ENCODE results near the gene ATG5. TPM values are rescaled to one million over a fixed set of nuclear protein-coding genes. Genes with fewer than 3 reads are reported as not detected.

ATG5 gene
- polyA plus RNA-seq, 1 donor from 2014 or later: 45.5 TPM

GRCh38 chr6:106177786-106178185 is 147.8 kb downstream of the ATG5 start:
- Histone ChIP-seq H3K36me3 (ENCODE audit: insufficient read depth, low read length) (no peaks in the 10 kb centered on the region), H3K9me2 (ENCODE audit: insufficient read depth, low read length) (no peaks in the 10 kb centered on the region), H3K4me3 (ENCODE audit: low read length) (no peak overlapping the region), H3K9me3 (ENCODE audit: low read length) (no peaks in the 10 kb centered on the region), H3K27me3 (ENCODE audit: insufficient read depth, low read depth, low read length) (no peaks in the 10 kb centered on the region), H4K20me1 (ENCODE audit: insufficient read depth) (no peaks in the 10 kb centered on the region), H2AFZ (ENCODE audit: low read depth, low read length) (no peak overlapping the region), H3K27ac (ENCODE audit: low read length) (no peak overlapping the region), H3F3A (ENCODE audit: insufficient read depth, low read length, poor library complexity, severe bottlenecking) (no peaks in the 10 kb centered on the region), H3K9ac (ENCODE audit: low read length) (no peak overlapping the region), H3K79me2 (replicated peaks; ENCODE audit: insufficient read depth, low read length) (no peaks in the 10 kb centered on the region), H3K4me2 (ENCODE audit: low read length) (no peak overlapping the region)
- TF ChIP-seq REST (IDR thresholded peaks at IDR 0.05; ENCODE audit: borderline replicate concordance): no peak
- no peak for TF ChIP-seq POLR2AphosphoS5 (IDR thresholded peaks at IDR 0.05)
- TF ChIP-seq RAD21 (conservative IDR thresholded peaks at IDR 0.05): no peak
- TF ChIP-seq EZH2 (IDR thresholded peaks at IDR 0.05; ENCODE audit: borderline replicate concordance, insufficient read depth, low read length, poor library complexity, severe bottlenecking): no peak
- TF ChIP-seq SMC3 (conservative IDR thresholded peaks at IDR 0.05; ENCODE audit: poor library complexity): no peak
- no peak for TF ChIP-seq MXI1 (conservative IDR thresholded peaks at IDR 0.05; ENCODE audit: poor library complexity, severe bottlenecking)
- TF ChIP-seq EP300 (conservative IDR thresholded peaks at IDR 0.05; ENCODE audit: poor library complexity, severe bottlenecking): no peak
- no peak for TF ChIP-seq CTCF (IDR thresholded peaks at IDR 0.05; ENCODE audit: poor library complexity, severe bottlenecking)
- no peak for TF ChIP-seq TAF1 (IDR thresholded peaks at IDR 0.05; ENCODE audit: low read depth)

GRCh38 chr6:106173124-106173879 is 152.3 kb downstream of the ATG5 start:
- TF ChIP-seq REST (IDR thresholded peaks at IDR 0.05; ENCODE audit: borderline replicate concordance): no peak
- TF ChIP-seq MXI1 (conservative IDR thresholded peaks at IDR 0.05; ENCODE audit: poor library complexity, severe bottlenecking): no peak
- TF ChIP-seq CTCF (IDR thresholded peaks at IDR 0.05; ENCODE audit: poor library complexity, severe bottlenecking): no peak
- no peak for TF ChIP-seq RAD21 (conservative IDR thresholded peaks at IDR 0.05)
- TF ChIP-seq SMC3 (conservative IDR thresholded peaks at IDR 0.05; ENCODE audit: poor library complexity): no peak
- TF ChIP-seq EZH2 (IDR thresholded peaks at IDR 0.05; ENCODE audit: borderline replicate concordance, insufficient read depth, low read length, poor library complexity, severe bottlenecking): no peak
- TF ChIP-seq TAF1 (IDR thresholded peaks at IDR 0.05; ENCODE audit: low read depth): no peak
- no peak for TF ChIP-seq EP300 (conservative IDR thresholded peaks at IDR 0.05; ENCODE audit: poor library complexity, severe bottlenecking)
- no peak for TF ChIP-seq POLR2AphosphoS5 (IDR thresholded peaks at IDR 0.05)
- no peak overlapping the region for H3K9ac ChIP-seq (ENCODE audit: low read length)
- no peaks in the 10 kb centered on the region for H3K36me3 ChIP-seq (ENCODE audit: insufficient read depth, low read length)

More at GRCh38 chr6:106173124-106173879, 152.3 kb downstream of the ATG5 start:
- Histone ChIP-seq H2AFZ (ENCODE audit: low read depth, low read length) (no peak overlapping the region), H3K27ac (ENCODE audit: low read length) (no peak overlapping the region), H3K79me2 (replicated peaks; ENCODE audit: insufficient read depth, low read length) (no peaks in the 10 kb centered on the region), H3K27me3 (ENCODE audit: insufficient read depth, low read depth, low read length) (no peaks in the 10 kb centered on the region), H3K4me3 (ENCODE audit: low read length) (no peak overlapping the region), H3F3A (ENCODE audit: insufficient read depth, low read length, poor library complexity, severe bottlenecking) (no peaks in the 10 kb centered on the region), H4K20me1 (ENCODE audit: insufficient read depth) (no peaks in the 10 kb centered on the region), H3K4me2 (ENCODE audit: low read length) (no peak overlapping the region), H3K9me3 (ENCODE audit: low read length) (no peaks in the 10 kb centered on the region), H3K9me2 (ENCODE audit: insufficient read depth, low read length) (no peaks in the 10 kb centered on the region)

Measured in neural cell (in vitro differentiated cells).